HEK293T (cell line): ENCODE measurements around the gene OR1K1.

Source experiments
- FOXM1 ChIP-seq: fragments of 450-650 bp; IDR thresholded peaks from 2 replicates; pipeline ENCODE4 v1.6.1; 2017; ENCODE audit warnings: mild to moderate bottlenecking, borderline replicate concordance
- TARDBP ChIP-seq: fragments of 450-650 bp; IDR thresholded peaks from 2 replicates; pipeline ENCODE4 v1.6.1; 2016

GRCh38 chr9:122797316-122798063 lies 2.4 kb upstream of the OR1K1 start:
- TF ChIP-seq FOXM1 (no peak), TARDBP (no peak)
